WI38 (cell line): ENCODE measurements around the gene TDRD3.
"Not testable (repeated sequence)": the region's sequence is repeated elsewhere in the genome, so short reads cannot be mapped to it uniquely, and the experiment has no call there.

Experiments used
- H3K4me3 ChIP-seq: 2 replicates; pipeline ENCODE4 v1.5.1; 2011; ENCODE audit warnings: low read depth, mild to moderate bottlenecking, control low read depth, low read length
- CTCF ChIP-seq: IDR thresholded peaks from 2 replicates; pipeline ENCODE4 v1.5.1; 2012; ENCODE audit warnings: low read depth, mild to moderate bottlenecking, control low read depth, low read length

TDRD3 gene

GRCh38 chr13:60356970-60357369, 40.0 kb upstream of the TDRD3 start:
- H3K4me3 ChIP-seq, result no peak overlapping the region
- no peak for TF ChIP-seq CTCF

GRCh38 chr13:60358453-60358852, 38.6 kb upstream of the TDRD3 start:
- no peak overlapping the region for H3K4me3 ChIP-seq
- no peak for TF ChIP-seq CTCF

- no peak overlapping the region for H3K4me3 ChIP-seq
- no peak for TF ChIP-seq CTCF
Measured at GRCh38 chr13:60363288-60363687, 33.7 kb upstream of the TDRD3 start.

GRCh38 chr13:60369242-60369641, 27.8 kb upstream of the TDRD3 start:
- H3K4me3 ChIP-seq, result no peak overlapping the region
- TF ChIP-seq CTCF, result no peak; the same call in 1 of the 2 replicates

- no peak for TF ChIP-seq CTCF
- no peak overlapping the region for H3K4me3 ChIP-seq
Measured at GRCh38 chr13:60370343-60370742, 26.7 kb upstream of the TDRD3 start.

GRCh38 chr13:60372141-60372540, 24.9 kb upstream of the TDRD3 start:
- TF ChIP-seq CTCF, result no peak
- no peak overlapping the region for H3K4me3 ChIP-seq

GRCh38 chr13:60379282-60379681, 17.7 kb upstream of the TDRD3 start:
- not testable (repeated sequence) for H3K4me3 ChIP-seq

GRCh38 chr13:60379837-60380565, 17.0 kb upstream of the TDRD3 start:
- no peak for TF ChIP-seq CTCF
- no peak overlapping the region for H3K4me3 ChIP-seq
